Measurements from ENCODE around the gene IRGQ. TPM values are rescaled to one million over a fixed set of nuclear protein-coding genes. Genes with fewer than 3 reads are reported as not detected.
"Not testable (repeated sequence)": the region's sequence is repeated elsewhere in the genome, so short reads cannot be mapped to it uniquely, and the experiment has no call there.

IRGQ gene
- total and polyA plus RNA-seq, 2 donors from 2014 or later, result 9.5 to 24.2 TPM

GRCh38 chr19:43548706-43549105, 47.2 kb downstream of the IRGQ start:
- intact Hi-C loops (cut with DNase I), result no loop called here
- DNase-seq (no peak), FAIRE-seq (no peak)
- Histone ChIP-seq H3K36me3 (ENCODE audit: control insufficient read depth in 2 of 3, insufficient read depth in 3 of 3, low read length in 3 of 3) (peaks cover 2 to 24% (median 18%) of the 10 kb centered on the region in 3 donors), H3K27ac (ENCODE audit: low read depth in 2 of 2, low read length in 2 of 2) (no peak overlapping the region), H3K9me3 (ENCODE audit: control insufficient read depth in 2 of 3, insufficient read depth in 1 of 3, low read length in 3 of 3) (no peaks in the 10 kb centered on the region), H3K4me3 (ENCODE audit: low read length in 3 of 3) (no peak overlapping the region), H3K4me1 (ENCODE audit: control insufficient read depth in 2 of 3, insufficient read depth in 2 of 3, low read depth in 1 of 3, low read length in 3 of 3) (no peaks in the 10 kb centered on the region), H3K9ac (ENCODE audit: low read length in 3 of 3) (no peak overlapping the region), H3K27me3 (ENCODE audit: control insufficient read depth, insufficient read depth, low read length) (no peaks in the 10 kb centered on the region)
- no peak for TF ChIP-seq CTCF (IDR thresholded peaks at IDR 0.05; ENCODE audit: borderline replicate concordance, extremely low read depth, insufficient read depth)

- DNase-seq, result peak in 1 of 5 donors; percentile 17
These were observed 48.0 kb downstream of the IRGQ start for GRCh38 chr19:43547926-43548325.

GRCh38 chr19:43546581-43546980, 49.4 kb downstream of the IRGQ start:
- DNase-seq, result peak in 1 of 5 donors; percentile 38
- Histone ChIP-seq H3K4me3 (ENCODE audit: low read length in 3 of 3) (no peak overlapping the region), H3K9ac (ENCODE audit: low read length in 3 of 3) (no peak overlapping the region), H3K27ac (ENCODE audit: low read depth in 2 of 2, low read length in 2 of 2) (no peak overlapping the region), H3K27me3 (ENCODE audit: control insufficient read depth, insufficient read depth, low read length) (no peaks in the 10 kb centered on the region), H3K36me3 (ENCODE audit: control insufficient read depth in 2 of 3, insufficient read depth in 3 of 3, low read length in 3 of 3) (peaks cover 4 to 24% (median 24%) of the 10 kb centered on the region in 3 donors), H3K4me1 (ENCODE audit: control insufficient read depth in 2 of 3, insufficient read depth in 2 of 3, low read depth in 1 of 3, low read length in 3 of 3) (no peaks in the 10 kb centered on the region), H3K9me3 (ENCODE audit: control insufficient read depth in 2 of 3, insufficient read depth in 1 of 3, low read length in 3 of 3) (no peaks in the 10 kb centered on the region)
- TF ChIP-seq CTCF (IDR thresholded peaks at IDR 0.05; ENCODE audit: borderline replicate concordance, extremely low read depth, insufficient read depth), result no peak
- intact Hi-C loops (cut with DNase I), result no loop called here
- no peak for FAIRE-seq

More at GRCh38 chr19:43547926-43548325, 48.0 kb downstream of the IRGQ start:
- H3K4me3 ChIP-seq (ENCODE audit: low read length in 3 of 3); H3K9me3 ChIP-seq (ENCODE audit: control insufficient read depth in 2 of 3, insufficient read depth in 1 of 3, low read length in 3 of 3); FAIRE-seq; H3K27ac ChIP-seq (ENCODE audit: low read depth in 2 of 2, low read length in 2 of 2); intact Hi-C loops (cut with DNase I); H3K9ac ChIP-seq (ENCODE audit: low read length in 3 of 3); H3K27me3 ChIP-seq (ENCODE audit: control insufficient read depth, insufficient read depth, low read length); H3K4me1 ChIP-seq (ENCODE audit: control insufficient read depth in 2 of 3, insufficient read depth in 2 of 3, low read depth in 1 of 3, low read length in 3 of 3): not testable (repeated sequence)
- H3K36me3 ChIP-seq (ENCODE audit: control insufficient read depth in 2 of 3, insufficient read depth in 3 of 3, low read length in 3 of 3), result peaks cover 2 to 26% (median 24%) of the 10 kb centered on the region in 3 donors

GRCh38 chr19:43545981-43546380, 50.0 kb downstream of the IRGQ start:
- H3K36me3 ChIP-seq (ENCODE audit: control insufficient read depth in 2 of 3, insufficient read depth in 3 of 3, low read length in 3 of 3), result peaks cover 4 to 22% (median 19%) of the 10 kb centered on the region in 3 donors
- H3K9me3 ChIP-seq (ENCODE audit: control insufficient read depth in 2 of 3, insufficient read depth in 1 of 3, low read length in 3 of 3), result no peaks in the 10 kb centered on the region
- no peak for TF ChIP-seq CTCF (IDR thresholded peaks at IDR 0.05; ENCODE audit: borderline replicate concordance, extremely low read depth, insufficient read depth)
- intact Hi-C loops (cut with DNase I), result no loop called here
- H3K9ac ChIP-seq (ENCODE audit: low read length in 3 of 3), result no peak overlapping the region
- DNase-seq (no peak), FAIRE-seq (no peak)
- no peak overlapping the region for H3K27ac ChIP-seq (ENCODE audit: low read depth in 2 of 2, low read length in 2 of 2)
- H3K27me3 ChIP-seq (ENCODE audit: control insufficient read depth, insufficient read depth, low read length), result no peaks in the 10 kb centered on the region
- no peak overlapping the region for H3K4me3 ChIP-seq (ENCODE audit: low read length in 3 of 3)
- H3K4me1 ChIP-seq (ENCODE audit: control insufficient read depth in 2 of 3, insufficient read depth in 2 of 3, low read depth in 1 of 3, low read length in 3 of 3), result no peaks in the 10 kb centered on the region

Data from kidney (tissue), 14 donors.